Skeletal muscle cell (primary cell): ENCODE measurements around the gene RAB44.

Source experiments
- DNase-seq: peaks from one replicate; pipeline ENCODE4 v3.0.0-alpha.2; 2010; ENCODE audit warnings: low read depth
- H3K4me3 ChIP-seq: 2 replicates; pipeline ENCODE4 v1.5.1; 2011; ENCODE audit warnings: low read depth, mild to moderate bottlenecking, control low read depth, low read length, moderate library complexity

Gene RAB44

GRCh38 chr6:36759148-36759759, 61.6 kb downstream of the RAB44 start:
- peak; percentile 31 for DNase-seq
- no peak overlapping the region for H3K4me3 ChIP-seq

DNA sequence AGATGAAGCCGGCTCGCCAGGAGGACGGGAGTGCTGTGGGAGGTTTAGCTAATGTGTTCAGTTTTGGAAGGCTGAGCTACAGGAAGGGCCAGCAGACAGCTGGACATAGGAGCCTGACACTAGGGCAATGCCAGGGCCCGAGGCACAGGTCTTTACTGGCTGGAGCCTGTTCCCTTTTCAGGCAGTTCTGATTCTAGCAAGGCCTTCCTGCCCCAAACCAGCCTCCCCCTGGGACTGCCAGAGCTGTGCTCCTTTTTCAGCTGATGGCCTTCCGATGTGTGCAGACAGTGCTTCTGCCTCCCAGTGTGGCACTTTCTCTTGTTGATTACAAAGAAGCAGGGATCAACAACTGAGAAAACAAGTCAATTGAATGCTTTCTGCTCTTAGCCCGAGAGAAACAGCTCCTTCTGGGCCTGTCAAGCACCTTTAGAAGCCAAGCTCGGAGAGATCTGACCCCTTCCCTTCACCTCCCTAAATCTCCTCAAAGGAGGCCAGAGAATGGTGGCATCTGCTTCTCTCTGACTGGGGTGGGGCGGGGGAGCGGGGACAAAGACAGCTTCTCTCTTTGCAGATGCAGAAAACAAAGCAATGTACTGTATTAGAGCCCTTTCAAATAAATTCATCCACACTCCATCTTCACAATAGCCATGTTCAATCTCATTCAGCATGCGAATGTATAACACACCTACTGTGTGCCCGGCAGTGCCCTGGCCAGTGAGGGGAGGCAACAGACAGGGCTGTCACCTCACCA, 63.2 kb downstream of the RAB44 start:
- no peak for DNase-seq
- H3K4me3 ChIP-seq, result no peak overlapping the region

- DNase-seq, result no peak
- no peak overlapping the region for H3K4me3 ChIP-seq
Observed at GRCh38 chr6:36762123-36762522, 64.5 kb downstream of the RAB44 start.

- DNase-seq, result no peak
- no peak overlapping the region for H3K4me3 ChIP-seq
Observed at GRCh38 chr6:36765190-36765589, 67.6 kb downstream of the RAB44 start.

DNA sequence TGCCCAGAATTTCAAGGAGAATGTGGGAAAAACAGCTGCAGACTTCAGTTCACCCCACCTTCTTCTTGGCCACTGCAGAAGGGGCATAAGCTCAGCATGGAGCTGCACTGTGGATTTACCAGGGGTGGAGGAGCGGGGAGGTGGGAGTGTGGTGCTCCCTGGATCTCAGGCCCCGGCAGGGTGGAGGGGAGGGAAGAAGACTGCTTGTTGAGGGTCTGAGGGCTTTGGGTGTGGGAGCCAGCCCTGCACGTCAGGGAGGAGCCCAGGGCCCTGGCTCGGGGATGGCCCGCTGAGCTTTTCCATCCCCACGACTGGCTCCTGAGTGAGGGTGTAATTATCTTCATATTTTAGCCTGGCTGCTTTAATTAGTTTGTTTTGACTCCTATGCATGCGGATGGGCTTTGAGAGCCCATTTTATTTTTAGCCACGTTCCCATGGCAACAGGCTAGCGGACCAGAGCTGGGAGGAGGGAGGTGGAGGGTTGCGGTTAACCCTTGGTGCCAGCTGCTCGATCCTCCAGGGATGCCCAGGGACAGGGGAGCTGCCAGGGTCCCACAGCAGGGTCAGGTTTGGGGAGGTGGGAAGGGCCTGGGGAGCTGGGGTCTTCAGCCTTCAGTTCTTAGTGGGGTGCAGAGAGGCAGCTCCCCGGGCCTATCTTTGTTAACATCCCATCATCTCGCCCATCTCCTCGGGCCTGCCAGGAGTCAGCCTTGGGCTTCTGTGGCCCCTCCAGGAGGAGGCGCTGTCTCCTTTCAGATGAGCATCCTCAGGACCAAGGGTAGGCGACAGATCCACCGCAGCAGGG, 68.2 kb downstream of the RAB44 start:
- H3K4me3 ChIP-seq, result no peak overlapping the region
- DNase-seq, result peak; percentile 35

DNA sequence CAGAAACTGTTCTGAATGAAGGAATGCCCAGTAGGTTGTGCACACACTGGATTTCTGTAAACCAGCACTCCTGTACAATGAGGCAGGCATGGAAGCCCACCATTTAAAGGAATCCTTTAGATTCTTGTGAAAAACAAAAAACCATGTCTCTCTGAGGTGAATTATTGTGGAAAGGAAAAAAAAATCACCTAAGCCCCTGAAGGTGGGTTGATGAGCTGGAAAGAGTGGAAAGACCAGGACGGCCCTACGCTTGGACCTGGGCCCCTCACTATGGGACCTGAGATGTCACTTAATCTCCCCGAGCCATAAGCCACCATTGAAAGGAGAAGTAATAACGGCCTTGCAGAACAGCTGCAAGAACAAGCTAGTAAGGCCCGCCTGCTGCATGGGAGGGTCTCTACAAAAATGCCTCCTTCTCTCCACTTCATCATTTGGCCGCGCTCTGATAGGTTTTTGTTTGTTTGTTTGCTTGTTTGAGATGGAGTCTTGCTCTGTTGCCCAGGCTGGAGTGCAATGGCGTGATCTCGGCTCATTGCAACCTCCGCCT, 68.8 kb downstream of the RAB44 start:
- DNase-seq, result no peak
- no peak overlapping the region for H3K4me3 ChIP-seq

DNA sequence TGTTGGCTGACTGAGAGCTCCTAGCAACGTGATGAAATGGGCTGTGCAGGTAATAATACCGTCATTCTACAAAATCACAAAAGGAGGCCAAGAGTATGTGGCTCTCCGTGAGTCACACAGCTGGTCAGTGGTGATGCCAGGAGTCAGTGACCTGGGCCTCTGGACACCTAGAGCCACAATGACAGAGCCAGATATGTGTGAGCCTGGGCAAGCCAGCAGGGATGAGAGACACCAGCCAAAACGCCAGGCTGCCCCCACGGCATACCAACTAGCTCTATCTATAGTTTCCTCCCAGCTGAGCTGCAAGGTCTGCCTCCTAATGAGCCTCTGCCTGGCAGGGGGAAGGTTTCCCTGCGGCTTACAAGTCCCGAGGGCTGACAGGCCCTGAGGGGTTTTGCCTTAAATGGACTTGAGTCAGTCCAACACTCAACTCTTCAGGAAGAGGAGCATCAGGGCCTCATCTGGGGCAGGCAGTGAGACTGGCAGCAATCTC, 71.6 kb downstream of the RAB44 start:
- H3K4me3 ChIP-seq, result no peak overlapping the region
- DNase-seq, result no peak

GRCh38 chr6:36769676-36770499, 72.3 kb downstream of the RAB44 start:
- H3K4me3 ChIP-seq, result no peak overlapping the region

DNA sequence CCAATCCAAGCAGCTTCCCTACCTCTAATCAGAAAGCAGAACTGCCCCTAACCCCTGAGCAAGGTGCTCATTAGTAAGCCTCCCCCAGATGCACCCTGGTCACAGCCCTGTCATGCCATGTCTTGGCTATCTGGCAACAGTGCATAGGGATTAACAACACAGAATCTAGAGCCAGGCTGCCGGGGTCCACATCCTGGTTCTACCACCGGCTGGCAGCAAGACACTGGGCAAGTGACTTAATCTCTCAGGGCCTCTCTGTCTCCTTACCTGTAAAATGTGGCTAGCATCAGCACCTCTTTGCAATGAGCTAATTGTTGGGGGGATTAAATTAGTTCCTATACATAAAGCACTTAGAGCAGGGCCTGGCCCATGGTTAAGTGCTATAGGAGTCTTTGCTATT, 73.5 kb downstream of the RAB44 start:
- H3K4me3 ChIP-seq, result no peak overlapping the region
- DNase-seq, result no peak

More at GRCh38 chr6:36769676-36770499, 72.3 kb downstream of the RAB44 start:
- DNase-seq, result no peak

- DNase-seq, result no peak
- H3K4me3 ChIP-seq, result no peak overlapping the region
Observed at GRCh38 chr6:36772397-36772796, 74.8 kb downstream of the RAB44 start.

- no peak for DNase-seq
- H3K4me3 ChIP-seq, result no peak overlapping the region
Observed at GRCh38 chr6:36774331-36774730, 76.7 kb downstream of the RAB44 start.

DNA sequence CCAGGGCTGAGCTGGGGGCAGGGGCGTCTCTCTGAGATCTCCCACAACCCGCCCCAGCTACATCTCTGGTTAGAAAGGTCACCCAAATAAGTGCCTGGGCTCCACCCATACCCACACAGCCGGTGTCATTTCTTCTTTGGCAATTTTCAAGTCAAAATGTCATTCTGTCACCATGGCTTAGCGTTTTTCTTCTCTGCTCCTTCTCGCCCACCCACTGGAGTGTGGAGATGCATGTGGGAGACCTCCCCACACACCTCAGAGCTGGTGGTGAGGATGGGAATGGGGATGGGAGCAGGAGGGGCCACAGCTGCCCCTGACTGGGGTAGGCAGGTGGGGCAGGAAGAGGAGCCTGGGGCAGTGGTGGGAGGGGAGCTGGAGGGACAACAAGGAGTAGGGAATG, 78.5 kb downstream of the RAB44 start:
- H3K4me3 ChIP-seq, result no peak overlapping the region
- DNase-seq, result no peak

DNA sequence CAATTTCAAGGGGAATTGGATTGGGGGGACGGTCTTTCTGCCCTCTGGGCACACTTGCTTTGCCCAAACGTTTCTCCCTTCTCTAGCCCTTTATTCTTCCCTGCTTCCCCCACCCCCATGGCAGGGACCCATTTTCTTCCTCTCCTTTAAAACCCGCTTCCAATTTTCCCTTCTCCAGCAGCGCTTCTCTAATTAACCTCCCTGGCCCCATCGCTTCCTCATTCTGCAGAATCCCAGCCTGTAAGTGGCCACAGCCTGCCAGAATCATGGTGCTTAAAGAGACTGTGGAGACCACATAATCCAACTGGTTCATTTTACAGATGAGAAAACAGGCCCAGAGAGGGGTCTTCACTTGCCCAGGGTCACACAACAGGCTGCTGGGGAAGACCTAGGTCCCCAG, 80.2 kb downstream of the RAB44 start:
- no peak overlapping the region for H3K4me3 ChIP-seq
- no peak for DNase-seq

DNA sequence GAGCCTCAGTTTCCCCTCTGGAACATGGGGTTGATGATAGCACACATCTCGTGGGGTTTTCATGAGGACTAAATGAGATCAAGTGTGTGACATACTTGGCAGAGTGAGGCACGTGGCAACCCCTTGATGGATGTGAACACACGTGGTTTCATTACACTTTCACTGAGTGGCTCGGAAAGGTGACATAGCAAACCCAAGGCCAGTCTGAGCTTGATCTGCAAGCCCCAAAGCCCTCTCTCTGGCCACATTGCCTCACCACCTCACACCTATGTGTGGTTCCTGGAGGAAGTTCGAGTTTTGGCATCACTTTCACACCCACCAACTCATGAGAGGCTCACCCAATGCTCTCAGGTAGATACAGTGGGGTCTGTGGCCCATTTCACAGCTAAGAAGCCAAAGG, 81.6 kb downstream of the RAB44 start:
- no peak overlapping the region for H3K4me3 ChIP-seq
- DNase-seq, result no peak

DNA sequence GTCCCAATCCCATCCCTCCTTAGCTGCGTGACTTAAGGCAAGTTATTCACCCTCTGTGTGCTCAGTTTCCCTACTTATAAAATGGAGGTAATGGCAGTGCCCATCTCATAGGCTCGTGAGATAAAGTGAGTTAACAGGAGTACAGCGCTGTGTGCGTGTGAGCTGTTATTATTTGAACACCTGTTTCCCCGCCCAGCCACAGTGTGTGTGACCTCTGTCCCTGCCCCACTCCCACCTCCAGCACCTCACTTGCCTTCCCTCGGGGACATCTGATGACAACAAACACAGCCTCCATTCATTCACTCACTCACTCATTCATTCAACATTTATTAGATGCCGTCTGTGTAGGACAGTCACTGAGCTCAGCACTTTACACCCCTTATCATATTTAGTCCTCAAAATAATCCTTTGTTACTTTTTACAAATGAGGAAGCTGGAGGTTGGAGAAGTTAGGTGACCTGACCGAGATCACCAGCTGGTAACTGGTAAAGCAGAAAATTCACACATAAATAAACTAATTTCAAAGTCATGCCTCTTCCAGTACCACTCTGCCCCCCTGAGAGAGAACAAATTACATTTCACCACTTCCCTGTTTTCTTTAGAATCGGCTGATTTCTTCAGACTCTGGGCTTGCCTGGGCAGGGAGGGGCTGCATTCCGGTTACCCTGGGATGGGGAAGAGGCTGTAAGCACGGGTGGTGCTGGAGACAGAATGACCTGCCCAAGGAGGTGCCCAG, 83.0 kb downstream of the RAB44 start:
- H3K4me3 ChIP-seq, result no peak overlapping the region
- DNase-seq, result no peak

DNA sequence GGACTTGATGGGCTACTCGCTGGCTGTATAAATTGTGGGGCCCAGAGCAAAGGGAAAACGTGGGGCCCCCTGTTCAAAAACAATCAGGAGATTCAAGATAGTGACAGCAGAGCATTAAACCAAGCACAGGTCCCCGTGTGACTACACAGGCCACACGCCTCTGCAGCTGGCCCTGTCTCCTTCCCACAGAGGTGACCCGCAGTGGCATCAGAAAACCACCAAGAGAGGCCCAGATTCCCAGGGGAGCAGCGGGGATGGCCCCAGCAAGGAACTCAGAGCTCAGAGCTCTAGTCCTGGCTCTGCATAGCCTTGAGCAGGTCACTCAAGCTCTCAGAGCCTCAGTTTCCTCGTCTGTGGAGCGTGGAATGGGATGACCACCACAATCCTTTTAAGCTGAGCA, 84.0 kb downstream of the RAB44 start:
- no peak overlapping the region for H3K4me3 ChIP-seq
- DNase-seq, result no peak
